GM23338 (cell line): ENCODE results near the gene TARBP1. TPM values are rescaled to one million over a fixed set of nuclear protein-coding genes. Genes with fewer than 3 reads are reported as not detected.

Experiments used
- EZH2 ChIP-seq: fragments of 200-600 bp; sonication (generic); IDR thresholded peaks from one replicate; pipeline ENCODE4 v1.8.0; 2017; ENCODE audit warnings: antibody characterized with exemption, mild to moderate bottlenecking, low read depth; ENCODE audit not compliant: unreplicated experiment
- EZH2phosphoT487 ChIP-seq: fragments of 200-600 bp; sonication (generic); IDR thresholded peaks from one replicate; pipeline ENCODE4 v1.8.1; 2018; ENCODE audit warnings: antibody characterized with exemption; ENCODE audit not compliant: unreplicated experiment
- JUNB ChIP-seq: IDR thresholded peaks from one replicate; pipeline ENCODE4 v1.6.1; 2016; ENCODE audit warnings: antibody characterized with exemption; ENCODE audit not compliant: unreplicated experiment
- NANOG ChIP-seq: IDR thresholded peaks from 2 replicates; pipeline ENCODE4 v1.6.1; 2016; ENCODE audit warnings: antibody characterized with exemption, borderline replicate concordance
- POLR2AphosphoS5 ChIP-seq: IDR thresholded peaks from 2 replicates; pipeline ENCODE4 v1.6.1; 2016; ENCODE audit warnings: antibody characterized with exemption, low read depth
- ZNF114 ChIP-seq: fragments of 250-450 bp; sonication (Bioruptor Pico); IDR thresholded peaks from 2 replicates; pipeline ENCODE4 v1.5.0; 2020; ENCODE audit warnings: mild to moderate bottlenecking, moderate library complexity
- polyA plus RNA-seq: library from polyadenylated mRNA; unstranded; fragments of >200 nt; fragmentation: Nextera tagmentation; extraction: Ambion mirVana; gene quantifications from 2 replicates; pipeline ENCODE4 v1.2.1, GENCODE V29; 2016
- total RNA-seq: library from RNA; depleted of rRNA; stranded (reverse); fragments of >200 nt; shearing (Covaris generic); gene quantifications from 2 replicates; pipeline ENCODE4 v1.2.3, GENCODE V29; 2014
- TF ChIP-seq, protein P1 (sequence below): fragments of 250-450 bp; sonication (Bioruptor Pico); IDR thresholded peaks from 2 replicates; pipeline ENCODE4 v1.5.0; 2020; ENCODE audit warnings: mild to moderate bottlenecking, moderate library complexity
- TF ChIP-seq, protein P2 (sequence below): IDR thresholded peaks from 2 replicates; pipeline ENCODE4 v1.6.1; 2016; ENCODE audit warnings: antibody characterized with exemption
- TF ChIP-seq, protein P3 (sequence below), 2 experiments: fragments of 200-600 bp in 1 of 2; sonication (generic) in 1 of 2; conservative IDR thresholded peaks; 2 replicates each; pipeline versions ENCODE4 v1.5.1 to v1.6.1; 2016 to 2017; ENCODE audit warnings: antibody characterized with exemption in 2 of 2, low read depth in 2 of 2, mild to moderate bottlenecking in 2 of 2, moderate library complexity in 1 of 2

The TARBP1 gene
- total and polyA plus RNA-seq, 2 experiments from 2014 or later: 14.9 to 18.8 TPM

DNA sequence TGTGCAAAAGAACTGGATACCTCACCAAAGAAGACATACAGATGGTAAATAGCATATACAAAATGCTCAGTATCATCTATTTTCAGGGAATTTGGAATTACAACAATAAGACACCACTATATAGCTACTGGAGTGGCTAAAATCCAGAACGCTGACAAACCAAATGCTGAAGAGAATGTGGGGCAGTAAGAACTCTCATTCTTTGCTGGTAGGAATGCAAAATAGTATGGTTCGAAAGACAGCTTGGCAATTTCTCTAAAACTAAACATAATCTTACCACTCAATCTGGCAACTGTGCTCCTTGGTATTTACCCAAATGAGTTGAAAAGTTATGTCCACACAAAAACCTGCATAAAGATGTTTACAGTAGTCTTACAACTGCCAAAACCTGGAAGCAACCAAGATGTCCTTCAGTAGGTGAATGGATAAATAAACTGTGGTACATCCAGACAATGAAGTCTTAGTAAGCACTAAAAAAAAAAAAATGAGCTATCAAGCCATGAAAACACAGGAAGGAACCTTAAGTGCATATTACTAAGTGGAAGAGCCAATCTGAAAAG lies 26.5 kb downstream of the TARBP1 start (continued):
- TF ChIP-seq, protein P1, sequence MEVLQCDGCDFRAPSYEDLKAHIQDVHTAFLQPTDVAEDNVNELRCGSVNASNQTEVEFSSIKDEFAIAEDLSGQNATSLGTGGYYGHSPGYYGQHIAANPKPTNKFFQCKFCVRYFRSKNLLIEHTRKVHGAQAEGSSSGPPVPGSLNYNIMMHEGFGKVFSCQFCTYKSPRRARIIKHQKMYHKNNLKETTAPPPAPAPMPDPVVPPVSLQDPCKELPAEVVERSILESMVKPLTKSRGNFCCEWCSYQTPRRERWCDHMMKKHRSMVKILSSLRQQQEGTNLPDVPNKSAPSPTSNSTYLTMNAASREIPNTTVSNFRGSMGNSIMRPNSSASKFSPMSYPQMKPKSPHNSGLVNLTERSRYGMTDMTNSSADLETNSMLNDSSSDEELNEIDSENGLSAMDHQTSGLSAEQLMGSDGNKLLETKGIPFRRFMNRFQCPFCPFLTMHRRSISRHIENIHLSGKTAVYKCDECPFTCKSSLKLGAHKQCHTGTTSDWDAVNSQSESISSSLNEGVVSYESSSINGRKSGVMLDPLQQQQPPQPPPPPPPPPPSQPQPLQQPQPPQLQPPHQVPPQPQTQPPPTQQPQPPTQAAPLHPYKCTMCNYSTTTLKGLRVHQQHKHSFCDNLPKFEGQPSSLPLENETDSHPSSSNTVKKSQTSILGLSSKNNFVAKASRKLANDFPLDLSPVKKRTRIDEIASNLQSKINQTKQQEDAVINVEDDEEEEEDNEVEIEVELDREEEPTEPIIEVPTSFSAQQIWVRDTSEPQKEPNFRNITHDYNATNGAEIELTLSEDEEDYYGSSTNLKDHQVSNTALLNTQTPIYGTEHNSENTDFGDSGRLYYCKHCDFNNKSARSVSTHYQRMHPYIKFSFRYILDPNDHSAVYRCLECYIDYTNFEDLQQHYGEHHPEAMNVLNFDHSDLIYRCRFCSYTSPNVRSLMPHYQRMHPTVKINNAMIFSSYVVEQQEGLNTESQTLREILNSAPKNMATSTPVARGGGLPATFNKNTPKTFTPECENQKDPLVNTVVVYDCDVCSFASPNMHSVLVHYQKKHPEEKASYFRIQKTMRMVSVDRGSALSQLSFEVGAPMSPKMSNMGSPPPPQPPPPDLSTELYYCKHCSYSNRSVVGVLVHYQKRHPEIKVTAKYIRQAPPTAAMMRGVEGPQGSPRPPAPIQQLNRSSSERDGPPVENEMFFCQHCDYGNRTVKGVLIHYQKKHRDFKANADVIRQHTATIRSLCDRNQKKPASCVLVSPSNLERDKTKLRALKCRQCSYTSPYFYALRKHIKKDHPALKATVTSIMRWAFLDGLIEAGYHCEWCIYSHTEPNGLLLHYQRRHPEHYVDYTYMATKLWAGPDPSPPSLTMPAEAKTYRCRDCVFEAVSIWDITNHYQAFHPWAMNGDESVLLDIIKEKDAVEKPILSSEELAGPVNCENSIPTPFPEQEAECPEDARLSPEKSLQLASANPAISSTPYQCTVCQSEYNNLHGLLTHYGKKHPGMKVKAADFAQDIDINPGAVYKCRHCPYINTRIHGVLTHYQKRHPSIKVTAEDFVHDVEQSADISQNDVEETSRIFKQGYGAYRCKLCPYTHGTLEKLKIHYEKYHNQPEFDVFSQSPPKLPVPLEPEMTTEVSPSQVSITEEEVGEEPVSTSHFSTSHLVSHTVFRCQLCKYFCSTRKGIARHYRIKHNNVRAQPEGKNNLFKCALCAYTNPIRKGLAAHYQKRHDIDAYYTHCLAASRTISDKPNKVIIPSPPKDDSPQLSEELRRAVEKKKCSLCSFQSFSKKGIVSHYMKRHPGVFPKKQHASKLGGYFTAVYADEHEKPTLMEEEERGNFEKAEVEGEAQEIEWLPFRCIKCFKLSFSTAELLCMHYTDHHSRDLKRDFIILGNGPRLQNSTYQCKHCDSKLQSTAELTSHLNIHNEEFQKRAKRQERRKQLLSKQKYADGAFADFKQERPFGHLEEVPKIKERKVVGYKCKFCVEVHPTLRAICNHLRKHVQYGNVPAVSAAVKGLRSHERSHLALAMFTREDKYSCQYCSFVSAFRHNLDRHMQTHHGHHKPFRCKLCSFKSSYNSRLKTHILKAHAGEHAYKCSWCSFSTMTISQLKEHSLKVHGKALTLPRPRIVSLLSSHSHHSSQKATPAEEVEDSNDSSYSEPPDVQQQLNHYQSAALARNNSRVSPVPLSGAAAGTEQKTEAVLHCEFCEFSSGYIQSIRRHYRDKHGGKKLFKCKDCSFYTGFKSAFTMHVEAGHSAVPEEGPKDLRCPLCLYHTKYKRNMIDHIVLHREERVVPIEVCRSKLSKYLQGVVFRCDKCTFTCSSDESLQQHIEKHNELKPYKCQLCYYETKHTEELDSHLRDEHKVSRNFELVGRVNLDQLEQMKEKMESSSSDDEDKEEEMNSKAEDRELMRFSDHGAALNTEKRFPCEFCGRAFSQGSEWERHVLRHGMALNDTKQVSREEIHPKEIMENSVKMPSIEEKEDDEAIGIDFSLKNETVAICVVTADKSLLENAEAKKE (CRISPR knock-in tag): no peak
- TF ChIP-seq EZH2phosphoT487 (no peak), EZH2 (no peak), POLR2AphosphoS5 (no peak), JUNB (no peak), NANOG (no peak), ZNF114 (CRISPR knock-in tag) (no peak)
- TF ChIP-seq, protein P2, sequence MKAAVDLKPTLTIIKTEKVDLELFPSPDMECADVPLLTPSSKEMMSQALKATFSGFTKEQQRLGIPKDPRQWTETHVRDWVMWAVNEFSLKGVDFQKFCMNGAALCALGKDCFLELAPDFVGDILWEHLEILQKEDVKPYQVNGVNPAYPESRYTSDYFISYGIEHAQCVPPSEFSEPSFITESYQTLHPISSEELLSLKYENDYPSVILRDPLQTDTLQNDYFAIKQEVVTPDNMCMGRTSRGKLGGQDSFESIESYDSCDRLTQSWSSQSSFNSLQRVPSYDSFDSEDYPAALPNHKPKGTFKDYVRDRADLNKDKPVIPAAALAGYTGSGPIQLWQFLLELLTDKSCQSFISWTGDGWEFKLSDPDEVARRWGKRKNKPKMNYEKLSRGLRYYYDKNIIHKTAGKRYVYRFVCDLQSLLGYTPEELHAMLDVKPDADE: no peak
- TF ChIP-seq, protein P3, sequence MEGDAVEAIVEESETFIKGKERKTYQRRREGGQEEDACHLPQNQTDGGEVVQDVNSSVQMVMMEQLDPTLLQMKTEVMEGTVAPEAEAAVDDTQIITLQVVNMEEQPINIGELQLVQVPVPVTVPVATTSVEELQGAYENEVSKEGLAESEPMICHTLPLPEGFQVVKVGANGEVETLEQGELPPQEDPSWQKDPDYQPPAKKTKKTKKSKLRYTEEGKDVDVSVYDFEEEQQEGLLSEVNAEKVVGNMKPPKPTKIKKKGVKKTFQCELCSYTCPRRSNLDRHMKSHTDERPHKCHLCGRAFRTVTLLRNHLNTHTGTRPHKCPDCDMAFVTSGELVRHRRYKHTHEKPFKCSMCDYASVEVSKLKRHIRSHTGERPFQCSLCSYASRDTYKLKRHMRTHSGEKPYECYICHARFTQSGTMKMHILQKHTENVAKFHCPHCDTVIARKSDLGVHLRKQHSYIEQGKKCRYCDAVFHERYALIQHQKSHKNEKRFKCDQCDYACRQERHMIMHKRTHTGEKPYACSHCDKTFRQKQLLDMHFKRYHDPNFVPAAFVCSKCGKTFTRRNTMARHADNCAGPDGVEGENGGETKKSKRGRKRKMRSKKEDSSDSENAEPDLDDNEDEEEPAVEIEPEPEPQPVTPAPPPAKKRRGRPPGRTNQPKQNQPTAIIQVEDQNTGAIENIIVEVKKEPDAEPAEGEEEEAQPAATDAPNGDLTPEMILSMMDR (conservative IDR thresholded peaks at IDR 0.05; ENCODE audit: low read depth in 2 of 2): no peak
